AG04449 (cell line): ENCODE data around the gene CHRM3.

Experiments used
- CTCF ChIA-PET: fragments of 350-600 bp; formaldehyde crosslinking; extraction: SDS; loops from one replicate; lab custom pipeline; 2021; ENCODE audit warnings: antibody characterized with exemption; lab: Yijun Ruan, JAX
- POLR2A ChIA-PET: fragments of 400-600, 350-600 bp; formaldehyde crosslinking; extraction: SDS; loops from one replicate; lab custom pipeline; 2020; ENCODE audit warnings: antibody characterized with exemption, inconsistent platforms; lab: Yijun Ruan, JAX
- DNase-seq: peaks from one replicate; pipeline ENCODE4 v3.0.0-alpha.2; 2010; ENCODE audit warnings: low read depth, low spot score
- H3K4me3 ChIP-seq: 2 replicates; pipeline ENCODE4 v1.5.1; 2011; ENCODE audit warnings: low read depth, mild to moderate bottlenecking, control low read depth, low read length
- CTCF ChIP-seq: IDR thresholded peaks from one replicate; pipeline ENCODE4 v1.5.1; 2011; ENCODE audit warnings: mild to moderate bottlenecking, moderate library complexity, low read length, control low read depth, inconsistent platforms; ENCODE audit not compliant: insufficient read depth; ENCODE audit errors: missing control alignments

The CHRM3 gene

DNA sequence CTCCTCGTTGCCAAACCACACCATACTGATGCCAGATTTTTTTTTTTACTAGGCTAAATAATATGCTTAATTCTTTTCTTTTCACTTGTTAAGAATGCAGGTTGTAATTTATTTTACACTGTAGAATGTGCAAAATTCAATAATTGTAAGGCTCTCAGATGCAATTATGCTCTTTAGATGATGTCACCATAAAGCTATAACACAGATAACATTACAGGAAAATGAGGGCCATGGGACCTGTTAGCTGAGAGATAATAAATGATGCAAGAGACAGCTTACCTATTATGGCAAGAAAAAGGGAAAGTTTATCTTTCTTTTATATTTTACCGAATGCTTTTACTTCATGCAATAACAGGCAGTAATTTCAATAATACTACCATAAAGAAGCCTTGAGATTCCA lies 35.4 kb downstream of the CHRM3 start:
- DNase-seq = no peak
- POLR2A ChIA-PET = no interaction called here
- no peak overlapping the region for H3K4me3 ChIP-seq
- TF ChIP-seq CTCF = no peak
- CTCF ChIA-PET = no interaction called here

- CTCF ChIA-PET = no interaction called here
- TF ChIP-seq CTCF = no peak
- no peak overlapping the region for H3K4me3 ChIP-seq
- DNase-seq = no peak
- POLR2A ChIA-PET = no interaction called here
Observed at GRCh38 chr1:239422818-239423217, 36.5 kb downstream of the CHRM3 start.

DNA sequence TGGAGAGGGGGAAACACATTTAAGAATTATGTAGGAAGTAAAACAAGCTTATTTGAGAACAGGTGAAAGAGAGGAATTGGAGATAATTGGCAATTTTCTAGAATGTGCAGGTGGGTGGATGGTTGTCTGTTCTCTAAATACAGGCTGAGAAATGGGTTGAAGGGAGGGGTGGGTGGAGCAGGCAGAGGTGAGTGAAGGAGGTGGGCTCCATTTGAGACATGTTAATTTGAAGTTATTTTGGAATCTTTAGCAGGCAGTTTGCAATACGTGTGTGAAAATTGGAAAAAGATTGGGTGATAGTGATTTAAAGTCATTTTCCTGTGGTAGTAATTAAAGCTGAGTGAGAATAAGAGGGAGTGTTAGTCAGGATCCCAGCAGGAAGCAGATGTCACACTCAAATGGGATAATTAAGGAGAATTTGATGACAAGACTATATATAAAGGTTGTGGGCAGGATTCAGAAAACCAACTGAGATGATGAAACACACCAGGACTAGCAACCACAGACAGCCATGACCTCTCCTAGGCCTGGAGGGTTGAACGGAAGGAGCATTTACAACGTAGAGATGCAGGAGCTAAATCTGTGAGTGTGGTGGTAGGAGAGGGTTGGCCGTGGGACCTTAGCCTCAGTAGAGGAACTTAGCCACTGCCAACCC lies 40.6 kb downstream of the CHRM3 start:
- H3K4me3 ChIP-seq = no peak overlapping the region
- ChIA-PET POLR2A (no interaction called here), CTCF (interaction anchor here (1.3 kb wide), 1 partner anchor 471 kb away, joined by 3 read pairs; no protein-coding TSS in a partner anchor)
- DNase-seq = no peak
- TF ChIP-seq CTCF = no peak

DNA sequence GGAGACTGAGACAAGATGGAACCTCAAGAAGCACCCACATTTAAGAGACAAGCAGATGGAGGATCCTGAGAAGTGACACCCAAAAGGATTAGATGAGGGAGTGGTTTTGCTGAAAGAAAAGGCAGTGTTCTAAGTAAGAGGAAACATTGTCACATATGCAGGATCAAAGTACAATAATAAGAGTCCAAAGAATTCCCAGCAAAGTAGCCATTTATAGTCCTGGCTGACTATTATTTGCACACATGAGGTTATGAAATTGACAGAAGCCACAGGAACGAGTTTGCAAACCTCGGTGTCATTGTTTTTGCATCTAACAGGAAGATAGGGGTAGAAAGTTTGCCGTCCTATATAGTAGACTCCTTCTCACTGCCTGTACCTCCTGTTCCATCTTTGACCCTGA lies 41.3 kb downstream of the CHRM3 start:
- TF ChIP-seq CTCF = no peak
- CTCF ChIA-PET = no interaction called here
- H3K4me3 ChIP-seq = no peak overlapping the region
- POLR2A ChIA-PET = no interaction called here
- DNase-seq = no peak

GRCh38 chr1:239428120-239428710 lies 41.8 kb downstream of the CHRM3 start:
- peak; percentile 3 for DNase-seq
- no peak for TF ChIP-seq CTCF
- ChIA-PET POLR2A (no interaction called here), CTCF (no interaction called here)
- H3K4me3 ChIP-seq = no peak overlapping the region

DNA sequence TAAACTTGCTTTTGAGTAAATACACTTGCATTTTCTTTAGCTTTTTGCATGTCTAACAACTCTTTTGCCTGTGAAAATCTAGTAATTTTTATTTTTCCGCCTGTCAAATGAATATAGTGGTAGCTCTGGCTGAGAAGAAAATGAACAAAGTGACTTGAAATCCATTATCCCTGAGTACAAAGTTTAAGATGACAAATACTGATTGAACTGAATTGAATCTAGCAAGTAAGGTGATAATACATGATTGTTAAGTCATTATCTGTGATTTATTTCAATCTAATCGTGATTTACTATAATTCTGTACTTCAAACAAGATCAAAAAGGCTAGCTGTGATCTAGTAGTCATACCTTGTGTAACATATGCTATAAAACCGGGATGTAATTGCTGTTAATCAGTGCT lies 42.8 kb downstream of the CHRM3 start:
- ChIA-PET POLR2A (no interaction called here), CTCF (no interaction called here)
- H3K4me3 ChIP-seq = no peak overlapping the region
- DNase-seq = no peak
- TF ChIP-seq CTCF = no peak
